IPS-NIHi7 (cell line): Measurements from ENCODE around the gene PIR.

ENCODE experiments used
- DNase-seq: peaks from one replicate; pipeline ENCODE4 v3.0.0; 2012; ENCODE audit warnings: mixed read lengths; ENCODE audit errors: extremely low spot score

PIR gene

GRCh38 chrX:15483891-15484290 is 9.2 kb downstream of the PIR start:
- no peak for DNase-seq

- DNase-seq, result no peak
These were observed 17.6 kb downstream of the PIR start for GRCh38 chrX:15475486-15475885.

DNA sequence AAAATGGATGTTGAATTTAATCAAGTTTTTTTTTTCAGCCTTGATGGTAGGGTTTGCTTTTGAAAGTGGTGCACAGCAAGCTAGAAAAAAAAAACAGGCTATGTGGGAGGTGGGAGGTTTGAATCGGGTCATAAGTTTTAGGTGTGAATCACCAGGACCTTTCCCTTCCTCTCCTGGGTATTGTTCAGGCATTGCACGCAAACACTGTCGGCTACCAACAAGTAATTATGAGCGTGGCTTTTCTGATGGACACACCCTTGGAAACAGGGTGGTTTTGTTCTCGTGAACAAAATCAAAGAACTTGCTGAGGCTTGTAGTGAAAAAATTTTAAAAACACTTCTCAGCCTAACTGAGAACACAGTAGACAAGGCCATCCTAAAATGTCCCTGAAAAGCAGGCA is 18.1 kb downstream of the PIR start:
- DNase-seq, result no peak

- no peak for DNase-seq
These were observed 19.1 kb downstream of the PIR start for GRCh38 chrX:15474028-15474427.

DNA sequence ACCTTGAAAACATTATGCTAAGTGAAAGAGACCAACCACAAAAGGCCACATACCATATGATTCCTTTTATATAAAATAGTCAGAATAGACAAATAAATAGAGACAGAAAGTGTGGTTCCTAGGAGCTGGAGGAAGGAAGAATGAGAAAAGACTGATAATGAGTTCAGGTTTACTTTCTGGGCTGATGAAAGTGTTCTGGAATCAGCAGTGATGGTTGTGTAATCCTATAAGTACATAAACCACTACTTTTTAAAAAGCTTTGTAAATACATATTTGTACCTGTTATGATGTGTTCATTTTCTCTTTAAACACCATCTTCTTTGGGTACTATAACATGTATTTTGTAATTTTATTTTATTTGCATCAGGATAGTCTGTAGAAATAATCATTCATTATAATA is 20.6 kb downstream of the PIR start:
- no peak for DNase-seq

- peak; percentile 58 for DNase-seq
These were observed 22.1 kb downstream of the PIR start for GRCh38 chrX:15471028-15471427.

- no peak for DNase-seq
These were observed 23.5 kb downstream of the PIR start for GRCh38 chrX:15469613-15470012.

DNA sequence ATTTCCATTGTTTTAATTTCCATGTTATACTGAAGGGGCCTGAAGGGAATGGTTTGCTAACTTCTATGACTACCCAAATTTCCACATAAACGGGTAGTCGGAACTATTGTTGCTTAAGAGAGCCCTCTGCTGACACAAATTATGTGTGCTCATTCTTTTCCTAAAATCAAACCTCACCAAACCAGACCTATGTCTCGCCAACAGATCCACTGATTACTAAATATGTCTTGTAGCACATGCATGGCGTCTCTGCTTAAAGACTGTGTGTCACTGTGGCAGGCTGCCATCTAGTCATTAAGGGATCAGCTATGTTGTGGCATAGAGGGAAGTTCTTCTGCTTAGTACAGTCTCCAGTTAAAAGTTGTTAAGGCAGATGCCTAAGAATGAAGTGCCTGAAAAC is 25.1 kb downstream of the PIR start:
- DNase-seq, result peak; percentile 24

DNA sequence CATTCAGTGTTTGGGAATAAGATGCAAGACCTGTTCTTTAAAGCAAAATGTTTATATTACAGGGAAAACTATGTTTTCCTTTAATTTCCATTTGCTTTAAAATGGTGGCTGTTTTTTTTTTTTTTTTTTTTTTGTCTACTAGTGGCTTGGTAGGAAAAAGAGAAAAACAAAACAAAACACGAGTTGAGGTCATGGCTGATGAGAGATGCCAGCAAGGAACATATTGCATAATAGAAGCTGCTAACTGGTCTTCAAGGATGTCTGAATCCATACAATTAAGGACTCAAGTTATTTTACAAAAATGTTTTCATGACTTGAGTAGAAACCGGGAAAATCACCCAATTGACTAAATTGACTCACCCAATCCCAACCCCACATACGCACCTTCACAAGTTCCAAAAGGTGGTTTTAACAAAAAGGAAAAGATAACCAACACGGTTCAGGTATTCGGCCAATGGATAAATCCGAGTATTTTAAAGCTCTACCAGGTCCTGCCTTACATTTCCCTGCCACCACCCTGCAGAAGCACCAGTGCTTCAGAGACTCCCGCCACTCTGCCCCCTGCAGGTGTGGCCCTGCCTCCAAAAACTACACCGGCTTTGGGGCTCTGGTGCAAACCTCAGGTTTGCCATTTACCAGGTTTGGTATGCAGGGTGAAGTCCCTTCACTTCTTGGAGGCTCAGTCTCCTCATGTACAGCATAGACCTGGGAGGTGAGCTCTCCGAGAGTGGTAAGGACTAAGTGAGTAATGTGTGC is 27.1 kb downstream of the PIR start:
- DNase-seq, result peak; percentile 73

- DNase-seq, result no peak
These were observed 27.8 kb downstream of the PIR start for GRCh38 chrX:15465347-15465746.

GRCh38 chrX:15464704-15465103 is 28.4 kb downstream of the PIR start:
- no peak for DNase-seq

DNA sequence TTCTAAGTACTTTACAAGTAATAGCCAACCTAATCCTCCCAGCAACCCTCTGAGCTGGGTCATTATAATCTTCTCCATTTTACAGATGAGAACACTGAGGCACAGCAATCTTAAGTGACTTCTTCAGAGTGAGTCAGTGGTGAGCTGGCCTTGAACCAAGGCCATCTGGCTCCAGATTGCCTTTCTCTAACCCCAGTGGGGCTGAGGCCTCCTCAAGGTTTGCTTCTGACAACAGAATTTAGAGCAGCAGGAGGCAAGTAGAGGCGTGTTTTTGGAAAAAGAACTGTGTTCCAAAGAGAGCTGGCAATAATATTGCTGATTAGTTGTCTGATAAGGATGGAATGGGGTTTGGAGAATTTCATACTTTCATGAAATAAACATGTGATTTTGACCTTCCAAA is 41.2 kb downstream of the PIR start:
- no peak for DNase-seq

DNA sequence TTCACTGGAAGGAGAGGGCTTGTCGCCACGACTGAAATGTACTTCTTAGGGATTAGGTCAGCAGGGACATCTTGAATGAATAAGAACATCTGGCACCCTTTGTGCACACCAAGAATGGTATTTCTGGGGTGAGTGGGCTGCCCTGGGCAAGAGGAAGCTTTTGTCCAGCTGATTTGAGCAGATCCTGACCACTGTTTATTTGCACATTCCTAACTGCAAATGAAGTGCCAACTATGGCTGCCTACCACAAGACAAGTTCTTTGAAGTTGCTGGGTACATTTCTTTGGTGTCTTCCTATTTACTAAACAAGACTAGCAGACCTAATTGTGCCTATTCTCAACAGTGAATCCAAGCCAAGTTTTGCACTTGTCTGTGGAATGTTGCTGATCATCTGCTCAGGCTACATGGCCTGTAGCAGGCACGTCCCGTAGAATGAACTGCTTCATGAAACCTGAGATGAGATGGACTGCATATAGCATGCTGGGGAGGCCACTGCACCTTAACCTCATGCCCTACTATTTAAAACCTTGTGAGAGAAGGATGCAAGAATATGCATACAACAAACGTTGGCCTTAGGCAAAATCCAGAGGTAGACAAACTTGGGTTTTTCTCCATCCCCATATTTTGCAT is 45.0 kb downstream of the PIR start:
- no peak for DNase-seq

- no peak for DNase-seq
These were observed 51.7 kb downstream of the PIR start for GRCh38 chrX:15441464-15441863.

DNA sequence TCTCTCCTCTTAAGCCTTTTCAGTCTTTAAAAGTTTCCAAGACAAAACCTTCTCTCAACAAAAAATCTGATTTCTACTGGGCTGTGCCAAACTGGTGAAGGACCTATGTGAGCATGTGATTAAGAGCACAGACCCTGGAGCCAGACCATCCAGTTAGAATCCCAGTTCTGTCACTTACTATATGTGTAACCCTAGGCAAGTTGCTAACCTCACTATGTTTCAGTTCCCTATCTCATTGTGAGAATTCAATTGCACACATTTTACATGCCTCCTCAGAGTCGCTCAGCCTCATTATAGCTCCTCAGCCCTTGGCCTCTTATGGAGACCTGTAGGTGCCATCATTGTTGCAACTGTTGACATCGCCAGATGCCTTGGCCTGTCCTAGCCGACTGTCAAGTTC is 54.8 kb downstream of the PIR start:
- no peak for DNase-seq

GRCh38 chrX:15437724-15438123 is 55.4 kb downstream of the PIR start:
- no peak for DNase-seq

DNA sequence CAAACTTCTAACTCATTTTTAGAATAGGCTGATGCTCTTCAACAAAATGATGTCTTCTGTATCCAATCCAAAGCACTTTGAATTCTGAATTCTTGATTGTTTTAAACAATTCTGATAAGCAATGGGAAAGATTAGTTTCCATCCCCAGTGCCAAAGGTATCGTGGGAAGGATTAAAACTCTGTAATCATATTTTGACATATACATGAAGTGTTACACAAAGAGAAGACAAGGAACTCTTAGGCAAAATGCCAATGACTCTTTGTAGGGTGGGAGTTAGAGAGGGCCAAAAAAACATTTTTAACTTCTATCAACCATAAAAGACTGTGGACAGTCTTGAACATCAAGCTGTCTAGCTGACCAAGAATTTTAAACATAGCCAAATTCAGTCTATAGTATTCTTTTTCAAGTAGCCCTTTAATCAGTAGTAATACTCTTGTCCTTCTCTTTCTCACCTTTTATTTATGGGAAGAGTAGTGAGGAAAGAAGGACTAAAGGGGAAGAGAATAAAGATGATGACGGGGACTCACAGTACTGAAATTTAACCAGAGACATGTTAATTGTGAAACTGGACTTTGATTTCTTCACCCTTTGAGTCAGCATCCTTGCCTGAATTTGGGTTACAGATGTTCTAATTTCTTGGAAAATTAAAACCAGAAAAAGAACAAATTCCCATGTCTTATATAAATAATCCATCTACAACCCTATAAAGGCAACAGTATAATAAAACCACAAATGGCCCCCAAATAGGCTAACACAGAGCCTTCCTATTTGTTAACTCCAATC is 57.1 kb downstream of the PIR start:
- no peak for DNase-seq

- DNase-seq, result no peak
These were observed 58.9 kb downstream of the PIR start for GRCh38 chrX:15434205-15434604.

- DNase-seq, result no peak
These were observed 62.5 kb downstream of the PIR start for GRCh38 chrX:15430584-15430983.

- no peak for DNase-seq
These were observed 63.1 kb downstream of the PIR start for GRCh38 chrX:15430076-15430475.

GRCh38 chrX:15425024-15425423 is 68.1 kb downstream of the PIR start:
- DNase-seq, result no peak

- no peak for DNase-seq
These were observed 74.4 kb downstream of the PIR start for GRCh38 chrX:15418707-15419181.
